ENCODE measurements around the gene MEIS1. TPM values are rescaled to one million over a fixed set of nuclear protein-coding genes. Genes with fewer than 3 reads are reported as not detected.

MEIS1 gene
- total RNA-seq, 2 experiments from 2014 or later = not detected

DNA sequence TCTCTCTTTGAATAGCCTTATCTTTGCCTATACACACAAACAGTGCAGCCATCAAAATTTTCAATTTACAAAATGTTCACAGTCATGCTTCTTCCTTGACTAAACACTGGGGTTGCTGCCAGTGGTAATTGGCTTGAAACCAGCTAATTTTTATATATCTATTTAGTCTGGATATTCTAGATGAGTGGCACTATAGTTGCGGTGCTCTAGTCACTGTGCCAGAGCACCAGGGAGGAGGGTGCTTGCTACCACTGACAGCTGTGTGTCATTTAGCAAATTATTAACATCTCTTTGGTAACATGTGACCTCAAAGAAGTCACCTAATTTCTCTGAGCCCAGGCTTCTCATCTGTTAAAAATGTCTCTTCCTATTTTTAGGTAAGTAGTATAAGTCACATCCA lies 130.4 kb downstream of the MEIS1 start:
- no peak for DNase-seq
- H3K9me3 Mint-ChIP-seq (ENCODE audit: insufficient read depth) = no peaks in the 10 kb centered on the region
- CTCF ChIA-PET = no interaction called here
- POLR2A ChIA-PET = no interaction called here
- H3K27ac Mint-ChIP-seq = no peak overlapping the region
- no peaks in the 10 kb centered on the region for H3K4me1 Mint-ChIP-seq (ENCODE audit: low read depth)
- H3K4me3 Mint-ChIP-seq = no peak overlapping the region
- no peak for ATAC-seq
- H3K27me3 Mint-ChIP-seq (ENCODE audit: low read depth) = peaks cover 3% of the 10 kb centered on the region
- no peaks in the 10 kb centered on the region for H3K36me3 Mint-ChIP-seq (ENCODE audit: low read depth)

DNA sequence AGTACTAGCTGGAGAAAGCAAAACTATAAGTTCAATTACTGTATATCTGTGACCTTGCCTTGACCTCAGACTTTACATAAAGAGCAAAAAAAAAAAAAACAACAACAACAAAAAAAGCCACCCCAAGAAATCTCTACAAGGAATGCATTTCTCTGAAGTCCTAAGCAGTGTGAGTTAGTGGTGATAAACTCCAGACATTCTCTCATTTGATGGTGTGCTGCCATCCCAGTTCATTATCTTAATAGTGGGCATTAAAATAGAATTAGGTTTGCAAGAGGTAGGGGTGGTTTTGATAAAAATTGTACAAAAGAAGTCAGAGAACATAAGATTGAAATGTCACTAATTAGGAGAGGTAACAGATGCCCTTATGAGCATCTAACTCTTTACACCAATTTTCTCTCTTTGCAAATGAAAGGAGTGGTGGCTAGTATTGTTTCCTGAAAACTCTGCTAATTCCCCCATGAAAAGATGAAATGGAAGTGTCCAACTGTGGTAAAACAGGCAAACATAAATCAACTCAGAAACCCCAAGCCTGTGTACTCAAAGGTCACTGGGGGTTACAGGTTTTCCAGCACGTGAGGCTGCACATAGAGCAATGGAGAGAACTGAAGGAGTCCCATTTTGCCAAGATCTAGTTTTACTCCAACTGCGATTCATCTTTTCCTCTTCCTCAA lies 131.9 kb downstream of the MEIS1 start:
- DNase-seq = no peak
- no peaks in the 10 kb centered on the region for H3K4me1 Mint-ChIP-seq (ENCODE audit: low read depth)
- ATAC-seq = no peak
- H3K27ac Mint-ChIP-seq = no peak overlapping the region
- POLR2A ChIA-PET = no interaction called here
- no peak overlapping the region for H3K4me3 Mint-ChIP-seq
- peaks cover 3% of the 10 kb centered on the region for H3K27me3 Mint-ChIP-seq (ENCODE audit: low read depth)
- CTCF ChIA-PET = no interaction called here
- H3K9me3 Mint-ChIP-seq (ENCODE audit: insufficient read depth) = no peaks in the 10 kb centered on the region
- no peaks in the 10 kb centered on the region for H3K36me3 Mint-ChIP-seq (ENCODE audit: low read depth)

DNA sequence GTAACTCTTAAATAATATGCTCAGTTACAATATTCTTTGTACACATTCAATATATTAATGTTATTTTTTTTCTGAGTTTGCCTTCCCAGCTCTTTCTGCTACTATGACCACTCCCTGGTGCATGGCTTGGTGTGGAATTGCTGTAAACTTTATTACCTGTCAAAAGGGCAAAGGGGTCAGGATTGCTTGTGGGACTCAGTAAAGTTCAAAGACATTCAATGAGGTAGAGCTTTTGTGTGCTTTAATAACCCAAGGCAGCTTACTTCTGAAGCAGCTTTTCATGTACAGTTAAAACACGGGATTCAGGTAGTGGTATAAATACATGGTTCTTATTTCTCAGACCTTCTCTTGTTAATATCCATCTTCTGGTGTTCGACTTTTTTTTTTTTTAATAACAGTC lies 132.8 kb downstream of the MEIS1 start:
- CTCF ChIA-PET = no interaction called here
- POLR2A ChIA-PET = no interaction called here
- no peaks in the 10 kb centered on the region for H3K9me3 Mint-ChIP-seq (ENCODE audit: insufficient read depth)
- DNase-seq = no peak
- H3K27me3 Mint-ChIP-seq (ENCODE audit: low read depth) = peaks cover 3% of the 10 kb centered on the region
- H3K27ac Mint-ChIP-seq = no peak overlapping the region
- no peaks in the 10 kb centered on the region for H3K36me3 Mint-ChIP-seq (ENCODE audit: low read depth)
- ATAC-seq = no peak
- no peak overlapping the region for H3K4me3 Mint-ChIP-seq
- H3K4me1 Mint-ChIP-seq (ENCODE audit: low read depth) = no peaks in the 10 kb centered on the region

DNA sequence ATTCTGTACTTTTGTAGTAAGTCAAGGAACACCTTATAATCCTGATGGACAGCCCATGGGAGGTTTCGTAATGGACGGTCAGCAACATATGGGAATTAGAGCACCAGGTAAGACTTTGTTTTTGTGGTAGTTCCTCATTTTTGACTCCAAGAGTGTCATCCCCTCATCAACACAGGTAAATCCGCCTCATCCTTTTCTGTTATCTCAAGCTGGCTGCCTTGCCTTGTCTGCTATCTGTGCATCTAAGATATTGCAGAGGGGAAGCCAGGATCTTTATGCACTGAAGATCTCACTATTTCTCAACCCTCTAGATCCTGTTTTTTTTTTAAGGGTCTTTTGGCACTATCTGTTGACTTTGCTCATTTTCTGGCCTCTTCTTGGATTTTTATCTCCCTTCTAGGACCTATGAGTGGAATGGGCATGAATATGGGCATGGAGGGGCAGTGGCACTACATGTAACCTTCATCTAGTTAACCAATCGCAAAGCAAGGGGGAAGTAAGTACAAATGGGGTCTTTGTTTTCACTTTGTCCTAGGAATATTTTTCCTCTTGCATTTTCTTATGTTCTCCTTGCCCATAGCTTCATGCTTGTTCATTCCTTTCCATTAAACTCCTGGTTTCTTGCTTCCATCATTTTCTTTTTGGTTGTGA lies 133.8 kb downstream of the MEIS1 start:
- no peaks in the 10 kb centered on the region for H3K9me3 Mint-ChIP-seq (ENCODE audit: insufficient read depth)
- POLR2A ChIA-PET = no interaction called here

DNA sequence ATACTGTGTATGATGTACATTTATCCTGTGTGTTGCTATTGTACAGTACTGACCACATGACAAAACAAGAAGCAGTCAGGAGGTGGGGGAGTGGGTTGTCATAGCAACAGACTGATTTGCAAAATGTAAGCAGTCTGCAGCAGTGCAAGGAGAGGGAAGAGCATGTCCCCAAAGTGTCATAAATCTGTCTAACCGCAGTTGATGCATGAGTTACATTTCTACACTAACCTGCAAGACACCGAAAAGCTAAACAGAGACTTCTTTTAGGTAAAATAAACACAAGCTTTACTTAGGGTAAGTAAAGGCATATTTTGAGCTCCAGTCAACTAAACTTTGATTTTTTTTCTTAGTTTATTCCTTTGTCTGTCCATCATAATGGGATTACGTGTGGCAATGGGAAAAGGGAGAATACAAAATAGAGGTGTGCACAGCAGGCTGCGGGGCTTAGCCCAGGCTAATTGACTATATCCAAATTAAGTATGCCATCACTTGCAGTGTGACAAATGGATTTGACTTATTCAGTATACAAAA lies 134.5 kb downstream of the MEIS1 start:
- Mint-ChIP-seq H3K27ac (no peak overlapping the region), H3K9me3 (ENCODE audit: insufficient read depth) (no peaks in the 10 kb centered on the region), H3K4me3 (no peak overlapping the region), H3K4me1 (ENCODE audit: low read depth) (no peaks in the 10 kb centered on the region), H3K36me3 (ENCODE audit: low read depth) (no peaks in the 10 kb centered on the region), H3K27me3 (ENCODE audit: low read depth) (peaks cover 7% of the 10 kb centered on the region)
- CTCF ChIA-PET = no interaction called here
- POLR2A ChIA-PET = no interaction called here
- ATAC-seq (no peak), DNase-seq (no peak)

More for the DNA sequence above, 133.8 kb downstream of the MEIS1 start:
- Mint-ChIP-seq H3K27ac (no peak overlapping the region), H3K4me1 (ENCODE audit: low read depth) (no peaks in the 10 kb centered on the region), H3K4me3 (no peak overlapping the region), H3K27me3 (ENCODE audit: low read depth) (peaks cover 3% of the 10 kb centered on the region), H3K36me3 (ENCODE audit: low read depth) (no peaks in the 10 kb centered on the region)
- no peak for ATAC-seq
- CTCF ChIA-PET = no interaction called here
- DNase-seq = no peak

DNA sequence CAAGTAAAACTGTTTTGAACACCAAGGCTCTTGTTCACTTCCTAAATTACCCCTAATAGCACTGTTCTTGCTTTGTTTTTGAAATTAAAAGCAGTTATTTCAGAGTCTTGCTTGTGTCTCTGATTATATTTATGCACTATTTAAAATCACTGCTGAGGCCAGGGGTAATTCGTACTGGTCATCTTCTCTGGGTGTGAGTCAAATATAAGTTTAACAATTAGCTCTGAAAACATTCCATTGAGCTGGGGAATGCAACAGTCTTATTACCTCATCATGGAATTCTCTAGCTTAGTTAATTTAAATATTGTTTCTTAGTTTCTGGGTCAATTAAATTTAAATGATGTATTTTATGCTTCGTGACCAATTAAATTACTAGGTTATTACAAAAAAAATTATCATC lies 135.0 kb downstream of the MEIS1 start:
- ChIA-PET POLR2A (no interaction called here), CTCF (no interaction called here)
- no peaks in the 10 kb centered on the region for H3K9me3 Mint-ChIP-seq (ENCODE audit: insufficient read depth)
- no peak overlapping the region for H3K4me3 Mint-ChIP-seq
- DNase-seq (no peak), ATAC-seq (no peak)
- peaks cover under 1% of the 10 kb centered on the region for H3K4me1 Mint-ChIP-seq (ENCODE audit: low read depth)
- peaks cover 12% of the 10 kb centered on the region for H3K27me3 Mint-ChIP-seq (ENCODE audit: low read depth)
- no peaks in the 10 kb centered on the region for H3K36me3 Mint-ChIP-seq (ENCODE audit: low read depth)
- H3K27ac Mint-ChIP-seq = no peak overlapping the region

DNA sequence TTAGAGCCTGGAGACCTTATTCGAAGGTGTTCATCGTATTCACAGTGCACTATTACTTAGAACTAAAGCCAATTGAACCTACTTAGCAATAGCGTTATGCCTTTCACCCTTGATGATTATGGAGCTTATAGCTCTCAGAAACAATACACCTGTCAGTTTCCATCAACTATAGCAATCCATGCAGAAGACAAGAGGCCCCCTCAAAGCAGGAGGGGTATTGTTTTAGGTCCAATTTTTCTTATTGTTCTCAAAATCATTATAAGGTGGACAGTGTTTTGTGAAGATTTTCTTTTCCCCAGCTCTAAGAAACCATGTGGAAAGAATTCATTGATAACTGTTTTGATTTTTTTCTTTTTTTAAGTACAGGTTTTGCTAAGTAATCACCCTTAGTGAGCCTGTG lies 135.5 kb downstream of the MEIS1 start:
- DNase-seq = no peak
- CTCF ChIA-PET = no interaction called here

DNA sequence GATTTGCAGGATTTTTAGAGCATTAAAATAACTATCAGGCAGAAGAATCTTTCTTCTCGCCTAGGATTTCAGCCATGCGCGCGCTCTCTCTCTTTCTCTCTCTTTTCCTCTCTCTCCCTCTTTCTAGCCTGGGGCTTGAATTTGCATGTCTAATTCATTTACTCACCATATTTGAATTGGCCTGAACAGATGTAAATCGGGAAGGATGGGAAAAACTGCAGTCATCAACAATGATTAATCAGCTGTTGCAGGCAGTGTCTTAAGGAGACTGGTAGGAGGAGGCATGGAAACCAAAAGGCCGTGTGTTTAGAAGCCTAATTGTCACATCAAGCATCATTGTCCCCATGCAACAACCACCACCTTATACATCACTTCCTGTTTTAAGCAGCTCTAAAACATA lies 137.0 kb downstream of the MEIS1 start:
- ChIA-PET CTCF (interaction anchor here (0.8 kb wide), 1 partner anchor 135 kb away, joined by 3 read pairs; no protein-coding TSS in a partner anchor), POLR2A (no interaction called here)
- no peak for ATAC-seq
- DNase-seq = no peak
- Mint-ChIP-seq H3K27ac (no peak overlapping the region), H3K9me3 (ENCODE audit: insufficient read depth) (no peaks in the 10 kb centered on the region), H3K27me3 (ENCODE audit: low read depth) (peaks cover 18% of the 10 kb centered on the region), H3K36me3 (ENCODE audit: low read depth) (no peaks in the 10 kb centered on the region), H3K4me1 (ENCODE audit: low read depth) (peaks cover 2% of the 10 kb centered on the region), H3K4me3 (no peak overlapping the region)

More for the DNA sequence above, 135.5 kb downstream of the MEIS1 start:
- H3K9me3 Mint-ChIP-seq (ENCODE audit: insufficient read depth) = no peaks in the 10 kb centered on the region
- no peaks in the 10 kb centered on the region for H3K36me3 Mint-ChIP-seq (ENCODE audit: low read depth)
- H3K4me3 Mint-ChIP-seq = no peak overlapping the region
- peaks cover 2% of the 10 kb centered on the region for H3K4me1 Mint-ChIP-seq (ENCODE audit: low read depth)
- H3K27me3 Mint-ChIP-seq (ENCODE audit: low read depth) = peaks cover 14% of the 10 kb centered on the region
- POLR2A ChIA-PET = no interaction called here
- no peak for ATAC-seq
- H3K27ac Mint-ChIP-seq = no peak overlapping the region

DNA sequence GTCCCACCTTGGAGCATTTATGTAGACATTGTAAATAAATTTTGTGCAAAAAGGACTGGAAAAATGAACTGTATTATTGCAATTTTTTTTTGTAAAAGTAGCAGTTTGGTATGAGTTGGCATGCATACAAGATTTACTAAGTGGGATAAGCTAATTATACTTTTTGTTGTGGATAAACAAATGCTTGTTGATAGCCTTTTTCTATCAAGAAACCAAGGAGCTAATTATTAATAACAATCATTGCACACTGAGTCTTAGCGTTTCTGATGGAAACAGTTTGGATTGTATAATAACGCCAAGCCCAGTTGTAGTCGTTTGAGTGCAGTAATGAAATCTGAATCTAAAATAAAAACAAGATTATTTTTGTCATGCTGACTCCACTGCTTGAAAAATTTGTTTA lies 137.5 kb downstream of the MEIS1 start:
- Mint-ChIP-seq H3K36me3 (ENCODE audit: low read depth) (no peaks in the 10 kb centered on the region), H3K4me1 (ENCODE audit: low read depth) (peaks cover 4% of the 10 kb centered on the region), H3K27me3 (ENCODE audit: low read depth) (peaks cover 22% of the 10 kb centered on the region), H3K27ac (no peak overlapping the region), H3K4me3 (no peak overlapping the region), H3K9me3 (ENCODE audit: insufficient read depth) (no peaks in the 10 kb centered on the region)
- CTCF ChIA-PET = no interaction called here
- no peak for ATAC-seq
- no peak for DNase-seq
- POLR2A ChIA-PET = no interaction called here

DNA sequence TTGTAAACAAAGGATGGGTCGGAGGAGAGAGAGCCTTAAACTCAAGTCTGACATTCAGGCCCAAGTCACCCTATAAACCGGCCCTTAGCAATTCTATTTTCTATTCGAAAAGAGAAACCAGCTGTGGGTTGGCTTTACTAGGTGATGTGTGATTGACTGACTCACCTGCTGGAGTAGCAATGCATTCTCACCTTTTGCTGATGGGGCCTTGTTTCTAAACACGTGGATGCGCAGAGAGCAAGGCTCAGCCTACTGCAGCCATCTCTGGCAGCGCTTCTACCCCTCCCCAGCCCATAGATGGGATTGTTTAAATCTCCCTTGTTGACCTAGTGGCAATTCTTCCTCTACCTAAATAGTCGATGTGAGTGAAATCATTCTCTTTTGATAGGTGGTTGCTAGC lies 138.5 kb downstream of the MEIS1 start:
- ChIA-PET POLR2A (no interaction called here), CTCF (interaction anchor here (0.5 kb wide), 1 partner anchor 41 kb away, joined by 4 read pairs; no protein-coding TSS in a partner anchor)
- no peaks in the 10 kb centered on the region for H3K9me3 Mint-ChIP-seq (ENCODE audit: insufficient read depth)
- no peak overlapping the region for H3K27ac Mint-ChIP-seq
- H3K36me3 Mint-ChIP-seq (ENCODE audit: low read depth) = no peaks in the 10 kb centered on the region
- H3K4me1 Mint-ChIP-seq (ENCODE audit: low read depth) = peaks cover 4% of the 10 kb centered on the region
- no peak for ATAC-seq
- DNase-seq = no peak
- no peak overlapping the region for H3K4me3 Mint-ChIP-seq
- H3K27me3 Mint-ChIP-seq (ENCODE audit: low read depth) = peaks cover 31% of the 10 kb centered on the region

DNA sequence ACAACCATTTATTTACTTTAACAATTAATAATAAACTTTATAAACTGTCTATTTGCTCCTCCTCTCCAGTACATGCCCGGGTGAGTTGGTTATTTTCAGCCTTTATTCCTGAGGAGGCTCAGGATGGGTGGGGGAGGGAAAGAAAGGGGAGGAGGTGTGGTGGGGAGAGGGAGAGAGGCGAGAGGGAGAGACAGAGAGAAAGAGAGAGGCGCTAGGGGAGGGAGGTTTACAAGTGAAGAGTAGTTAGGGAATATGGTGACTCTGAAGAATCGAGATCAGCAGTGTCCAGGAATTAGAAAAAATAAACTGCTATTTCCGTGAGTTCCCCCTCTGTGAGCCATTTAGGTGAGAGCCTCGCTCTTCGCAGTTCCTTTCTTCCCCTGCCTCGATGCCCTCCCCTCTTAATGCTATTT lies 138.9 kb downstream of the MEIS1 start:
- no peaks in the 10 kb centered on the region for H3K9me3 Mint-ChIP-seq (ENCODE audit: insufficient read depth)
- H3K27me3 Mint-ChIP-seq (ENCODE audit: low read depth) = peaks cover 35% of the 10 kb centered on the region
- no peak for DNase-seq
- H3K36me3 Mint-ChIP-seq (ENCODE audit: low read depth) = no peaks in the 10 kb centered on the region
- H3K4me3 Mint-ChIP-seq = no peak overlapping the region
- no peak for ATAC-seq
- H3K4me1 Mint-ChIP-seq (ENCODE audit: low read depth) = peaks cover 4% of the 10 kb centered on the region
- CTCF ChIA-PET = interaction anchor here (0.5 kb wide), 1 partner anchor 41 kb away, joined by 4 read pairs; no protein-coding TSS in a partner anchor
- POLR2A ChIA-PET = no interaction called here
- H3K27ac Mint-ChIP-seq = no peak overlapping the region

DNA sequence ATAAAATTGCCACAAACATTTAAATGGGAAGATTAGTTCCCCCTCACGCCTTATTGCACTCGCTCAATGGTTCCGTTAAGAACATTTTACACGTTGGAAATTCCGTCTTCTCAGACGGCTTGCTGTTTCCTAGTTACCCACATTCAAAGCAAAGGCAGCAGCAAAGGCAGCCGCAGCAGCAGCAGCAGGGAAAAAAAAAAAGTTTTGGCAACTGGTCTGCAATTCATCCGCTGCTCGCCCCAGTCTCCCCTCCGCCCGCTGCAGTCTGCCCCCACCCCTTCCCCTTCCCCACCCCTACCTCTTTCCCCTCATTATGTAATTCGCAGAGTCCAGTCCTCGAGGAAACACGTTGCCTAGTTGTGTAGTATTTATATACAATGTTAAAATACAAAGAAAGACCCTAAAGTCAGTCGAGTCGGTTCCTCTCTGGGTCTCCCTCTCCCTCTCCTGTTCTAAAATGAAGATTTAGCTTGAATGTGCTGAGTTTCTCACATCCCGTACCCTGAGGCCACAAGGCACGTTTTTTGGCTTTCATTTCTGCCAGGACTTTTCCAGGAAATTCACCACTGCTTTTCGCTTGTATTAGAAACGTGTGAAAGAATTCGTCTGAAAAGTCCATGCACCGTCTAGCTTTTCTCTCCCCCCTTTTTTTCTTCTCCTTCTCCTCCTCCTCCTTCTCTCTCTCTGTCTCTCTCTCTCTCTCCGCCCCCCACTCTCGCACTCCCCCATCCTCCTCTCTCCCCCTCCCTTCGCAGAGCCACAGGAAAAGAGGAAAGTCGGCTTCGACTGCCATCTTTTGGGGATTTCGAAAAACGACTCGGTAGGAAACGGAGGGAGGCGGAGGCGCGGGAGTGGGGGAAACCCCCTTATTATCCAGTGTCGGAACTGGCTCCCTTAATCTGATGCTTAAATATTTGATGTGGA lies 140.0 kb downstream of the MEIS1 start:
- Mint-ChIP-seq H3K4me3 (no peak overlapping the region), H3K27ac (no peak overlapping the region), H3K27me3 (ENCODE audit: low read depth) (peaks cover 43% of the 10 kb centered on the region), H3K9me3 (ENCODE audit: insufficient read depth) (no peaks in the 10 kb centered on the region), H3K4me1 (ENCODE audit: low read depth) (peaks cover 4% of the 10 kb centered on the region), H3K36me3 (ENCODE audit: low read depth) (no peaks in the 10 kb centered on the region)
- DNase-seq (no peak), ATAC-seq (no peak)
- POLR2A ChIA-PET = no interaction called here
- CTCF ChIA-PET = no interaction called here

Data from activated CD8-positive, alpha-beta T cell treated with anti-CD3 and anti-CD28 coated beads, Interleukin-2, amount 10 ng/mL, durations not matched to agents 7 days and 5 days (primary cell).